PC-9 (cell line): ENCODE data around the gene GRIA1.

Experiments used
- CTCF ChIP-seq: fragments of 200-600 bp; sonication (generic); conservative IDR thresholded peaks from 2 replicates; pipeline ENCODE4 v1.6.1; 2017; ENCODE audit warnings: mixed run types, antibody characterized with exemption, mild to moderate bottlenecking, moderate library complexity
- EZH2 ChIP-seq: fragments of 200-600 bp; sonication (generic); IDR thresholded peaks from 2 replicates; pipeline ENCODE4 v1.8.0; 2017; ENCODE audit warnings: antibody characterized with exemption, low read depth

DNA sequence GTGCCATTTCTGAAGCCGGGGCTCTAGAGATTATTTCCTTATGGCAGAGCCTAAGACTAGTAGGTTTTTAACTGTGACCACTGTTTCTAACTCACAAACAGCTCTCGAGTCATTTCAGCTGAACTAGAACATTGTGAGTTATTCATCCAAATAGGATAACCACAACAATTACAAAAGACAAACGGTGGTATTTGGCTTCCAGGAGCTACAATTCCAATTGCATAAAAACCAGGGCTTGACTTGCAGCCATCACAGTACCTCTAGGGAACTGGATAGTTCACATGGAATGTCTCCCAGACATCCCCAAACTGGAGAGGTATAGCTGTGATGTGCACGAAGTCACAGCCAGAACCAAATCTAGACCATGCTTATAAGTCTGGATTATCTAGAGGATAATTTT lies 323.4 kb downstream of the GRIA1 start:
- TF ChIP-seq CTCF, result no peak
- no peak for TF ChIP-seq EZH2
